Breast epithelium (tissue), 3 donors: ENCODE measurements around the gene PHF21B.

Experiments
- POLR2AphosphoS5 ChIP-seq, 3 donors: sonication (generic); formaldehyde crosslinking; IDR thresholded peaks; one replicate each; pipeline ENCODE4 v1.6.1; 2017; ENCODE audit warnings: antibody characterized with exemption in 3 of 3
- TF ChIP-seq, protein P1 (sequence below), 3 donors: fragments of 450-650 bp; IDR thresholded peaks; one replicate each; pipeline ENCODE4 v1.5.1; 2016 to 2017; ENCODE audit warnings: antibody characterized with exemption in 3 of 3, mild to moderate bottlenecking in 3 of 3, moderate library complexity in 3 of 3

DNA sequence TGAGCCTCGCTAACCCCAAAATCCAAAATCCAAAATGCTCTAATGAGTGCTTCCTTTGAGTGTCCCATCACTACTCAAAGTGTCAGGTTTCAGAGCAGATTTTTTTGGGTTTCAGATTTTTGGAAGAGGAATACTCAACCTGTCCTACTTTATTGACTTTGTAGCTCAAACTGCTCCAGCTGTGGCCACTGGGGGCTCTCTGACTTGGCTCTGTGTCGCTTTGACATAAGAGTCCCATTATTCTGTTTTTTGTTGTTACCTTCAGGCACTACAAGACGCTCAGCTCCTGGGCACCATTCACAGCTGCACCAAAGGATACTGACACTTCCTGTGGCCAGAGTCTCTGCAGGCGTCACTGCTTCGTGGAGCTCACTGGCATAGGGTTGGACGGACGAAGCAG lies 41.1 kb downstream of the PHF21B start:
- TF ChIP-seq, protein P1, sequence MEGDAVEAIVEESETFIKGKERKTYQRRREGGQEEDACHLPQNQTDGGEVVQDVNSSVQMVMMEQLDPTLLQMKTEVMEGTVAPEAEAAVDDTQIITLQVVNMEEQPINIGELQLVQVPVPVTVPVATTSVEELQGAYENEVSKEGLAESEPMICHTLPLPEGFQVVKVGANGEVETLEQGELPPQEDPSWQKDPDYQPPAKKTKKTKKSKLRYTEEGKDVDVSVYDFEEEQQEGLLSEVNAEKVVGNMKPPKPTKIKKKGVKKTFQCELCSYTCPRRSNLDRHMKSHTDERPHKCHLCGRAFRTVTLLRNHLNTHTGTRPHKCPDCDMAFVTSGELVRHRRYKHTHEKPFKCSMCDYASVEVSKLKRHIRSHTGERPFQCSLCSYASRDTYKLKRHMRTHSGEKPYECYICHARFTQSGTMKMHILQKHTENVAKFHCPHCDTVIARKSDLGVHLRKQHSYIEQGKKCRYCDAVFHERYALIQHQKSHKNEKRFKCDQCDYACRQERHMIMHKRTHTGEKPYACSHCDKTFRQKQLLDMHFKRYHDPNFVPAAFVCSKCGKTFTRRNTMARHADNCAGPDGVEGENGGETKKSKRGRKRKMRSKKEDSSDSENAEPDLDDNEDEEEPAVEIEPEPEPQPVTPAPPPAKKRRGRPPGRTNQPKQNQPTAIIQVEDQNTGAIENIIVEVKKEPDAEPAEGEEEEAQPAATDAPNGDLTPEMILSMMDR (IDR thresholded peaks at IDR 0.05) = no peak
- no peak for TF ChIP-seq POLR2AphosphoS5 (IDR thresholded peaks at IDR 0.05)
